K562 (cell line): ENCODE results near the gene GPR42.

Experiments
- ELF4 ChIP-seq: fragments of 450-650 bp; formaldehyde crosslinking; IDR thresholded peaks from 2 replicates; pipeline ENCODE4 v1.4.0; 2022; ENCODE audit warnings: missing genetic modification characterization
- HMG20B ChIP-seq: fragments of 250-450 bp; sonication (Bioruptor Pico); IDR thresholded peaks from 2 replicates; pipeline ENCODE4 v1.5.0; 2021; ENCODE audit warnings: mild to moderate bottlenecking
- MEF2D ChIP-seq: conservative IDR thresholded peaks from 2 replicates; pipeline ENCODE4 v1.6.1; 2016; ENCODE audit warnings: low read depth, missing genetic modification characterization, missing compliant biosample characterization
- NBN ChIP-seq: fragments of 450-650 bp; IDR thresholded peaks from 2 replicates; pipeline ENCODE4 v1.6.1; 2016; ENCODE audit warnings: low read depth, mild to moderate bottlenecking
- POLR2AphosphoS5 ChIP-seq: IDR thresholded peaks from 2 replicates; pipeline ENCODE4 v1.6.1; 2011; ENCODE audit warnings: mild to moderate bottlenecking, low read depth, low read length, moderate library complexity; ENCODE audit not compliant: control insufficient read depth, insufficient read depth
- SIN3A ChIP-seq, 2 experiments: fragments of 150-350 bp in 1 of 2; IDR thresholded peaks; 2 replicates each; pipeline ENCODE4 v1.6.1; 2011 to 2016; ENCODE audit warnings: borderline replicate concordance in 2 of 2, low read depth in 2 of 2, low read length in 2 of 2, mild to moderate bottlenecking in 2 of 2, moderate library complexity in 2 of 2; ENCODE audit not compliant: control insufficient read depth in 1 of 2
- SPI1 ChIP-seq: IDR thresholded peaks from 2 replicates; pipeline ENCODE4 v1.6.1; 2011; ENCODE audit warnings: low read depth, low read length, control low read depth, borderline replicate concordance
- SRSF3 ChIP-seq: fragments of 200-400 bp; formaldehyde crosslinking; IDR thresholded peaks from 2 replicates; pipeline ENCODE4 v1.6.1; 2016; ENCODE audit warnings: mild to moderate bottlenecking, low read length, moderate library complexity; ENCODE audit not compliant: insufficient read depth
- ZNF175 ChIP-seq: fragments of 200-800 bp; sonication (Bioruptor generic); IDR thresholded peaks from 2 replicates; pipeline ENCODE4 v1.6.1; 2016; ENCODE audit warnings: low read depth, mild to moderate bottlenecking, missing genetic modification characterization, missing compliant biosample characterization
- TF ChIP-seq, protein P1 (sequence below): sonication (generic); formaldehyde crosslinking; IDR thresholded peaks from 2 replicates; pipeline ENCODE4 v1.9.0; 2022; ENCODE audit warnings: mild to moderate bottlenecking, missing genetic modification reagents
- TF ChIP-seq, protein P2 (sequence below), 3 experiments: IDR thresholded peaks in 2 of 3; conservative IDR thresholded peaks in 1 of 3; 2 replicates each; pipeline ENCODE4 v1.5.1; 2011 to 2012; ENCODE audit warnings: low read length in 3 of 3, mild to moderate bottlenecking in 3 of 3, control low read depth in 2 of 3, improper control_type of control experiment in 1 of 3, inconsistent platforms in 1 of 3, low read depth in 1 of 3, mixed read lengths in 1 of 3, moderate library complexity in 1 of 3; ENCODE audit not compliant: insufficient read depth in 2 of 3
- TF ChIP-seq, protein P3 (sequence below): sonication (generic); formaldehyde crosslinking; IDR thresholded peaks from 2 replicates; pipeline ENCODE4 v1.8.0; 2022; ENCODE audit warnings: missing genetic modification reagents, mild to moderate bottlenecking, moderate library complexity, borderline replicate concordance

DNA sequence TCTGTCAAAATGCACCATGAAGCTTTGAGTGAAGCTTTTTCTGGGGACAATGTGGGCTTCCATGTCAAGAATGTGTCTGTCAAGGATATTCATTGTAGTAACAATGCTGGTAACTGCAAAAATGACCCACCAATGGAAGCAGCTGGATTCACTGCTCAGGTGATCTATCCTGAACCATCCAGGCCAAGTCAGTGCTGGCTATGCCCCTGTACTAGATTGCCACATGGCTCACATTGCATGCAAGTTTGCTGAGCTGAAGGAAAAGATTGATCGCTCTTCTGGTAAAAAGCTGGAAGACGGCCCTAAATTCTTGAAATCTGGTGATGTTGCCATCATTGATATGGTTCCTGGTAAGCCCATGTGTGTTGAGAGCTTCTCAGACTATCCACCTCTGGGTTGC is 12.7 kb downstream of the GPR42 start:
- no peak for TF ChIP-seq ZNF175 (CRISPR knock-in tag)
- TF ChIP-seq, protein P1, sequence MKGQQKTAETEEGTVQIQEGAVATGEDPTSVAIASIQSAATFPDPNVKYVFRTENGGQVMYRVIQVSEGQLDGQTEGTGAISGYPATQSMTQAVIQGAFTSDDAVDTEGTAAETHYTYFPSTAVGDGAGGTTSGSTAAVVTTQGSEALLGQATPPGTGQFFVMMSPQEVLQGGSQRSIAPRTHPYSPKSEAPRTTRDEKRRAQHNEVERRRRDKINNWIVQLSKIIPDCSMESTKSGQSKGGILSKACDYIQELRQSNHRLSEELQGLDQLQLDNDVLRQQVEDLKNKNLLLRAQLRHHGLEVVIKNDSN (CRISPR knock-in tag) = no peak
- TF ChIP-seq MEF2D = no peak
- TF ChIP-seq SPI1 = no peak
- TF ChIP-seq, protein P2, sequence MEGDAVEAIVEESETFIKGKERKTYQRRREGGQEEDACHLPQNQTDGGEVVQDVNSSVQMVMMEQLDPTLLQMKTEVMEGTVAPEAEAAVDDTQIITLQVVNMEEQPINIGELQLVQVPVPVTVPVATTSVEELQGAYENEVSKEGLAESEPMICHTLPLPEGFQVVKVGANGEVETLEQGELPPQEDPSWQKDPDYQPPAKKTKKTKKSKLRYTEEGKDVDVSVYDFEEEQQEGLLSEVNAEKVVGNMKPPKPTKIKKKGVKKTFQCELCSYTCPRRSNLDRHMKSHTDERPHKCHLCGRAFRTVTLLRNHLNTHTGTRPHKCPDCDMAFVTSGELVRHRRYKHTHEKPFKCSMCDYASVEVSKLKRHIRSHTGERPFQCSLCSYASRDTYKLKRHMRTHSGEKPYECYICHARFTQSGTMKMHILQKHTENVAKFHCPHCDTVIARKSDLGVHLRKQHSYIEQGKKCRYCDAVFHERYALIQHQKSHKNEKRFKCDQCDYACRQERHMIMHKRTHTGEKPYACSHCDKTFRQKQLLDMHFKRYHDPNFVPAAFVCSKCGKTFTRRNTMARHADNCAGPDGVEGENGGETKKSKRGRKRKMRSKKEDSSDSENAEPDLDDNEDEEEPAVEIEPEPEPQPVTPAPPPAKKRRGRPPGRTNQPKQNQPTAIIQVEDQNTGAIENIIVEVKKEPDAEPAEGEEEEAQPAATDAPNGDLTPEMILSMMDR (IDR thresholded peaks at IDR 0.05 in 2 of 3, conservative IDR thresholded peaks at IDR 0.05 in 1 of 3; ENCODE audit: insufficient read depth in 2 of 3, low read depth in 1 of 3, low read length in 3 of 3) = no peak
- no peak for TF ChIP-seq ELF4 (CRISPR knock-in tag)
- no peak for TF ChIP-seq SRSF3
- no peak for TF ChIP-seq POLR2AphosphoS5
- no peak for TF ChIP-seq SIN3A (IDR thresholded peaks at IDR 0.05; ENCODE audit: borderline replicate concordance in 2 of 2, control insufficient read depth in 1 of 2, low read depth in 2 of 2, low read length in 2 of 2)
- TF ChIP-seq, protein P3, sequence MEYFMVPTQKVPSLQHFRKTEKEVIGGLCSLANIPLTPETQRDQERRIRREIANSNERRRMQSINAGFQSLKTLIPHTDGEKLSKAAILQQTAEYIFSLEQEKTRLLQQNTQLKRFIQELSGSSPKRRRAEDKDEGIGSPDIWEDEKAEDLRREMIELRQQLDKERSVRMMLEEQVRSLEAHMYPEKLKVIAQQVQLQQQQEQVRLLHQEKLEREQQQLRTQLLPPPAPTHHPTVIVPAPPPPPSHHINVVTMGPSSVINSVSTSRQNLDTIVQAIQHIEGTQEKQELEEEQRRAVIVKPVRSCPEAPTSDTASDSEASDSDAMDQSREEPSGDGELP (CRISPR knock-in tag) = no peak
- no peak for TF ChIP-seq HMG20B (CRISPR knock-in tag)
- no peak for TF ChIP-seq NBN
